Astrocyte (in vitro differentiated cells and primary cell): ENCODE results near the gene HBS1L. TPM values are rescaled to one million over a fixed set of nuclear protein-coding genes. Genes with fewer than 3 reads are reported as not detected.

Source experiments
- DNase-seq: peaks from one replicate; pipeline ENCODE4 v3.0.0-alpha.2; 2010; ENCODE audit warnings: low read depth
- FAIRE-seq: peaks from 2 replicates; lab custom pipeline; 2011; peaks lifted over from hg19 to GRCh38; lab: Jason Lieb, UNC
- H2AFZ ChIP-seq: 2 replicates; pipeline ENCODE4 v1.6.0; 2012; ENCODE audit warnings: low read depth, low read length, inconsistent platforms
- H3K27ac ChIP-seq: 2 replicates; pipeline ENCODE4 v1.5.1; 2011; ENCODE audit warnings: low read depth, low read length, inconsistent platforms
- H3K27me3 ChIP-seq: 2 replicates; pipeline ENCODE4 v1.6.0; 2011; ENCODE audit warnings: low read length, inconsistent platforms; ENCODE audit not compliant: insufficient read depth
- H3K36me3 ChIP-seq: 2 replicates; pipeline ENCODE4 v1.5.1; 2011; ENCODE audit warnings: low read length, inconsistent platforms; ENCODE audit not compliant: insufficient read depth
- H3K4me1 ChIP-seq: 2 replicates; pipeline ENCODE4 v1.5.1; 2011; ENCODE audit warnings: low read length, inconsistent platforms; ENCODE audit not compliant: insufficient read depth
- H3K4me2 ChIP-seq: 2 replicates; pipeline ENCODE4 v1.6.0; 2012; ENCODE audit warnings: low read length, inconsistent platforms
- H3K4me3 ChIP-seq: 2 replicates; pipeline ENCODE4 v1.5.1; 2011; ENCODE audit warnings: low read depth, mild to moderate bottlenecking, low read length, inconsistent platforms; ENCODE audit not compliant: insufficient read depth
- H3K79me2 ChIP-seq: 2 replicates; pipeline ENCODE4 v1.6.0; 2012; ENCODE audit warnings: mild to moderate bottlenecking, low read length, inconsistent platforms; ENCODE audit not compliant: insufficient read depth
- H3K9ac ChIP-seq: 2 replicates; pipeline ENCODE4 v1.6.0; 2012; ENCODE audit warnings: mild to moderate bottlenecking, low read length, inconsistent platforms
- H3K9me3 ChIP-seq: 2 replicates; pipeline ENCODE4 v1.5.1; 2012; ENCODE audit warnings: low read depth, mild to moderate bottlenecking, low read length, inconsistent platforms; ENCODE audit not compliant: insufficient read depth
- H4K20me1 ChIP-seq: 2 replicates; pipeline ENCODE4 v1.6.0; 2012; ENCODE audit warnings: low read length, inconsistent platforms; ENCODE audit not compliant: insufficient read depth
- H3K27ac Mint-ChIP-seq: one replicate; pipeline ENCODE4 v1.8.0; 2021; ENCODE audit warnings: mild to moderate bottlenecking, mixed read lengths; ENCODE audit not compliant: unreplicated experiment
- H3K27me3 Mint-ChIP-seq: one replicate; pipeline ENCODE4 v1.8.0; 2021; ENCODE audit warnings: low read depth, mixed read lengths; ENCODE audit not compliant: unreplicated experiment
- H3K36me3 Mint-ChIP-seq: one replicate; pipeline ENCODE4 v1.8.0; 2021; ENCODE audit warnings: low read depth, mixed read lengths; ENCODE audit not compliant: unreplicated experiment
- H3K4me1 Mint-ChIP-seq: one replicate; pipeline ENCODE4 v1.8.0; 2021; ENCODE audit warnings: low read depth, mixed read lengths; ENCODE audit not compliant: unreplicated experiment
- H3K4me3 Mint-ChIP-seq: one replicate; pipeline ENCODE4 v1.8.0; 2021; ENCODE audit warnings: mild to moderate bottlenecking, moderate library complexity, mixed read lengths; ENCODE audit not compliant: unreplicated experiment
- H3K9me3 Mint-ChIP-seq: one replicate; pipeline ENCODE4 v1.8.0; 2021; ENCODE audit warnings: mild to moderate bottlenecking, mixed read lengths; ENCODE audit not compliant: unreplicated experiment
- CTCF ChIP-seq: IDR thresholded peaks from 2 replicates; pipeline ENCODE4 v1.5.1; 2011; ENCODE audit warnings: low read depth, mild to moderate bottlenecking, inconsistent platforms, low read length, moderate library complexity; ENCODE audit not compliant: insufficient read depth
- EZH2 ChIP-seq: IDR thresholded peaks from 2 replicates; pipeline ENCODE4 v1.6.1; 2012; ENCODE audit warnings: mild to moderate bottlenecking, low read length, inconsistent platforms; ENCODE audit not compliant: insufficient read depth
- total RNA-seq: library from RNA; stranded (reverse); gene quantifications from 2 replicates; pipeline ENCODE4 v1.2.1, GENCODE V29; 2021

The HBS1L gene
- total RNA-seq, 1 donor from 2014 or later: 87.8 TPM

GRCh38 chr6:134962421-134962820, 92.2 kb downstream of the HBS1L start:
- H4K20me1 ChIP-seq: no peaks in the 10 kb centered on the region
- Mint-ChIP-seq H3K4me1 (no peaks in the 10 kb centered on the region), H3K27me3 (no peaks in the 10 kb centered on the region), H3K9me3 (no peaks in the 10 kb centered on the region), H3K36me3 (peaks cover 13% of the 10 kb centered on the region), H3K27ac (no peak overlapping the region), H3K4me3 (no peak overlapping the region)
- H3K9me3 ChIP-seq: no peaks in the 10 kb centered on the region
- no peak overlapping the region for H2AFZ ChIP-seq
- no peak overlapping the region for H3K27ac ChIP-seq
- no peaks in the 10 kb centered on the region for H3K79me2 ChIP-seq
- DNase-seq (no peak), FAIRE-seq (no peak)
- H3K9ac ChIP-seq: no peak overlapping the region
- no peak overlapping the region for H3K4me2 ChIP-seq
- no peak overlapping the region for H3K4me3 ChIP-seq
- no peaks in the 10 kb centered on the region for H3K27me3 ChIP-seq
- H3K36me3 ChIP-seq: peaks cover 23% of the 10 kb centered on the region
- no peak for TF ChIP-seq EZH2
- no peak for TF ChIP-seq CTCF
- no peaks in the 10 kb centered on the region for H3K4me1 ChIP-seq

GRCh38 chr6:134961366-134961765, 93.3 kb downstream of the HBS1L start:
- Mint-ChIP-seq H3K27me3 (no peaks in the 10 kb centered on the region), H3K4me3 (no peak overlapping the region), H3K36me3 (peaks cover 13% of the 10 kb centered on the region), H3K4me1 (no peaks in the 10 kb centered on the region), H3K9me3 (no peaks in the 10 kb centered on the region), H3K27ac (no peak overlapping the region)
- Histone ChIP-seq H3K79me2 (no peaks in the 10 kb centered on the region), H2AFZ (no peak overlapping the region), H3K4me3 (no peak overlapping the region), H3K27me3 (no peaks in the 10 kb centered on the region), H3K27ac (no peak overlapping the region), H3K9ac (no peak overlapping the region), H3K36me3 (peaks cover 23% of the 10 kb centered on the region), H3K4me2 (no peak overlapping the region), H3K9me3 (no peaks in the 10 kb centered on the region), H4K20me1 (no peaks in the 10 kb centered on the region), H3K4me1 (no peaks in the 10 kb centered on the region)
- DNase-seq (no peak), FAIRE-seq (no peak)
- TF ChIP-seq EZH2 (no peak), CTCF (no peak)

- Histone ChIP-seq H3K79me2 (no peaks in the 10 kb centered on the region), H3K9ac (no peak overlapping the region), H2AFZ (no peak overlapping the region), H3K4me3 (no peak overlapping the region), H4K20me1 (no peaks in the 10 kb centered on the region), H3K27me3 (no peaks in the 10 kb centered on the region), H3K4me2 (no peak overlapping the region), H3K4me1 (no peaks in the 10 kb centered on the region), H3K36me3 (peaks cover 13% of the 10 kb centered on the region), H3K9me3 (no peaks in the 10 kb centered on the region), H3K27ac (no peak overlapping the region)
- Mint-ChIP-seq H3K4me1 (no peaks in the 10 kb centered on the region), H3K27me3 (no peaks in the 10 kb centered on the region), H3K4me3 (no peak overlapping the region), H3K27ac (no peak overlapping the region), H3K9me3 (no peaks in the 10 kb centered on the region), H3K36me3 (peaks cover 11% of the 10 kb centered on the region)
- DNase-seq (no peak), FAIRE-seq (no peak)
- no peak for TF ChIP-seq CTCF
- no peak for TF ChIP-seq EZH2
Measured at GRCh38 chr6:134959603-134960002, 95.0 kb downstream of the HBS1L start.
